ENCODE measurements around the gene ARHGEF12.
A peak's percentile ranks its signal among the peaks of the same experiment; 100 is the strongest.

The ARHGEF12 gene

DNA sequence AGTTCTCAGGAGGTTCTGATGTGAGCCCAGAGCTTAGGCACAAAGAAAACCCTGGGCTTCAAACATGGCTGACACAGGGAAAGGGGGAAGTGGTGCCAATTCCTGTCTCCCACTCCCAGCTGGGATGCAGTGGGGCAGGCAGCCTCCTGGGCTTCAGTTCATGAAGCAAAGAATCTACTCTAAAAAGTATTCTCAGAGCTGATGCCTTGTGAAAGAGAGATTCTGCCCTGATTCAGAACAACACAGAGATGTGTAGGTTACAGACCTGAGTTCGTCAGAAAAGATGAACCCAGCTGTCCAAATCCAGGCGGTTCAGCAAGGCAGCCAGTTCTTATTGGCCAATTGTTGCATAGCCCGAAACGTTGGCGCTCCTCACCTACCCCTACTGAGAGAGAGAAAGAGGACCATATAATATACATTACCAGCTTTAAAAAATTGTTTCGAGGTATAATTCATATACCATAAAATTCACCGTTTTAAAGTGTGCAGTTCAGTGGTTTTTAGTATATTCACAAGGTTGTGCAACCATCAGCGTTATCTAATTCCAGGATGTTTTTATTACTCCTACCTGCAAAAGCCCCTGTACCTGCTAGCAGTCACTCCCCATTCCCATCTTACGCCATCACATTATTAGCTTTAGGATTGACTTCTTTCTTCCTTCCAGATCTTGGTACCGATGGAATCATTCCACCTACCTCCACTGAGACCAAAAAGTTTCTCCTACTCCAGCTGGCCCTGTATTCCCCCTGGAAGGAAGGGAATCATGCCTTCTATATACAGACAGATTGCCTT, 18.3 kb upstream of the ARHGEF12 start:
- no peak for DNase-seq (ENCODE audit: low read depth in 3 of 3)

DNA sequence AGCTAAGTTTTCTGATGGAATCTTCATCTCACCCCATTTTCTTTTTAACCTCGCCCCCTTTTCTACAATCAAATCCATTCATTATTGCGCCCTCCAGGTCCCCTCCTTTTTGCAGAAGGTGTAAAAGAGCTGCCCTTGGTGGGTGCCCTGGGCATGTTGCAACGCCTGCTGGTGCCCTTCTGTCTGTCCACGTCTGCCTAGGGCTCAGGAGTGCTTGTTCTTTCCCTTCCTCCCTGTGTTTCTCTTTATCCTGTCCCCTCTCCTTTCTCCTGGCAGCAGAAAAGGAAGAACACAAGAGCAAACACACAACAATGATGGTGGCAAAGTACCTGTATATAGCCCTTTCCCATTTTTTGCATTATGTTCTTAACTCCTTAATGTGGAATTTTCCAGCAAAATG, 17.3 kb upstream of the ARHGEF12 start:
- no peak for DNase-seq (ENCODE audit: low read depth in 3 of 3)

DNA sequence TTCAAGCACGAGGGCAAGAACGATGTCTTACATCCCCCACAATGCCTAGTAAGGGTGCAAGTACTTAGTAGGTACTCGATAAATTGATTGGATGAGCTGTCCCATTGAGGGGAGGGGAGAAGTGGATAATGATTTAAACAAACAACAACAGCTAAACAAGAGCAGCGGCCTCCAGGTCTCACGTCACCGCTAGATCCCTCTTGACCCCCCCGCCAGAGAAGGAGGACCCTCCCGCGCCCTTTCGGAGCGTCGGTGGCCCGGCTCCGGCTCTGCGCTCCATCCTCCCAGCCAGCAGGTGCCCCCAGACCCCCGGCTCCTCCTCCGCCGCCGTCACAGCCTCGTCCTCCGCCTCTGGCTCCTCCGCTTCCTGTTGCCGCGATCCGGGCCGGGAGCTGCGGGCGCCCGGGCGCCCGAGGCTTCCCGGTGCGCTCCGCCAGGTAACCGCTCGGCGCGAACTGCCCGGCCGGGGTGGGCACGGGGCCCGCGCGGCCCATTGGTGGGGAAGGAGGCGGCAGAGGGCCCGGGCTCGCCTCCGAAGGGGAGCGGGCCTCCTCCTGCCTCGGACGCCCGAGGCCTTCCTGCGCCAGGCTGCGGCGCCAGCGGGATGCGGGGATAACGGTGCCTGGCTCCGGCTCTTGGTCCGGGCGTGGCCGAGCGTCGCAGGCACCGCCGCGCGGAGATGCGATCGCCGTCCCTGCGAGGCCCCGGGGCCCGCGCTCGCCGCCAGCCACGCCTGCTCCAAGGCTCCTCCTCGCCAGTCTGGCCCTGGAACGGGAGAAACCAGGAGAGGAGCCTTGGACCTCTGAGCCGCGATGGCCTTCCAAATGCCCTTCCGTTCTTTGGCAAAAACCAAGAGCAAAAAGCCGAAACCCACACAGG, 11.0 kb upstream of the ARHGEF12 start, which contains the start of gene TLCD5:
Gene TLCD5 (plus strand): TSS at position 368 of the 879 bp plus-strand sequence. CDS start 2,143 bp downstream, outside the sequence.
- peak in 1 of 3 donors; percentile 39 for DNase-seq (ENCODE audit: low read depth in 3 of 3)

DNA sequence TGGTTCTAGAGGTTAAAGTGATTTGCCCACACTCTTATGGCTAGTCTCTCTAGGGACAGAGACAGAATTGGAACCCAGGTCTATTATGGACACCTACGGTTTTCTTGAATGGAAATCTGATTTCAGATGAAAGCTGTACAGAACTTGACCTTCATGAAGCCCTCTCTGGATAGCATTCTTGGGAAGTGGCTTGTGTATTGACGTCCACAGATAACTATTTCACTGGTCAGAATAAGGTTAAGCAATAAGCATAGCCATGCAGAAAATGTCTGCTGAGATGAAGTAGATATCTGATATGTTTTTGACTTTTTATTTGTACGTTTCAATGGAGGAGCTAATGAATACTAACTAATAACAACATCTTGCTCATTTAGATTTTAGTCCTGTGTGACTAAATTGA, 10.0 kb upstream of the ARHGEF12 start:
- no peak for DNase-seq (ENCODE audit: low read depth in 3 of 3)

DNA sequence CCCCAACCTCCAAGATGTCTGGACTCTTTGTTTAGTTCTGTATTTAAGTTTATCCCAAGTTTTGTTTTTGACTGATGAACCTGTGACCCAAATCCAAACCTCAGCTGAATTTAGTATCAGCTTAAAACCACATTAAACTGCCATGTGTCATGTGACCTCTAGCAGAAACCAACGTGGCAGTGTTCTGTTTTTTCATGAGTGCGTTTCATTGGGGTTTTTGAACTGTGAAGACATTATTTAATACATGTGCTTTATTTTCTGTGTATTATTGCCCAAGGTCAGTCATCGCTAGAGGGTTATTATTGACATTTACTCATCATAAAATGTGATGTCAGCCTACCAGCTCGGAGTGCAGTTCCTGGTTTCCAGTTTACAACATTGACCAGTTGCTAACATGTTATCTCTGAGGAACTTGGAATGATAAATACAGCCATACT, 9.3 kb upstream of the ARHGEF12 start:
- no peak for DNase-seq (ENCODE audit: low read depth in 3 of 3)

DNA sequence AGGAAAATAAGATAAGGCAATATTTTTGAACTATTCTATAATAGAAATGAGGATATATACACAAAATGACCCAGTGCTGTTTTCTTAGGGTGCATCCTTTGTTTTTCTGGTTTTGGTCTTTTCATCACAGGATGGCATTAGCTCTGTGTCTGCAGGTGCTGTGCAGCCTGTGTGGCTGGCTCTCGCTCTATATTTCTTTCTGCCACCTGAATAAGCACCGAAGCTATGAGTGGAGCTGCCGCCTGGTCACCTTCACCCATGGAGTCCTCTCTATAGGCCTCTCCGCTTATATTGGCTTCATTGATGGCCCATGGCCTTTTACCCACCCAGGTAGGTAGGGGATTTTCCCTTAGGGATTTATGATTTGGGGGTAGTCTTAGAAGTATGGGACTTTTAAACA, 8.9 kb upstream of the ARHGEF12 start:
- no peak for DNase-seq (ENCODE audit: low read depth in 3 of 3)

DNA sequence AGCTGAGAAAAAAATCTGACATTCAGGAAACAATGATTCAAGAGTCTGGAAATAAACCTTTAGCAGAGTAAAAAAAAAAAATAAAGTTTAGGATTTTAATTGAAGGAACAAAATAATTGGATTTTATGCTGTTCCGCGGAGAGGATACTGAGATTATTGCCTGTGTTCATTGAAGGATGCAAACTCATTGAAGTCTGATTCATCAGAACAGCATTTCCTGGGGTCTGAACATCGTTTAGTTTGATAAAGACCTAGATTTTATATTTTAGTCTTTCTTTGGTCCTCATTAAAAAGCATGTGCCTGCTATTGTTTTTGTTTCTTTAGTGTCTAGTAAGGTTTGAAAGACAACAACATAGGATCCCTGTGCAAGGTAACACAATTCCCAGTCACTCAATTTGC, 6.7 kb upstream of the ARHGEF12 start:
- DNase-seq (ENCODE audit: low read depth in 3 of 3): no peak

DNA sequence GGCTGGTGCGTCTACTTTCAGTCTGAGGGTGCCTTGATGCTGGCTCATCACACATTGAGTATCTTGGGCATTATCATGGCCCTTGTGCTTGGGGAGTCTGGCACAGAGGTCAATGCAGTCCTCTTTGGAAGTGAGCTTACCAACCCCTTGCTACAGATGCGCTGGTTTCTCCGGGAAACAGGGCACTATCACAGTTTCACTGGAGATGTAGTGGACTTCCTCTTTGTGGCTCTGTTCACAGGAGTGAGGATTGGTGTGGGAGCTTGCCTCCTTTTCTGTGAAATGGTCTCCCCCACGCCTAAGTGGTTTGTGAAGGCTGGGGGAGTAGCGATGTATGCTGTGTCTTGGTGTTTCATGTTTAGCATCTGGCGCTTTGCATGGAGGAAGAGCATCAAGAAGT, 6.2 kb upstream of the ARHGEF12 start:
- no peak for DNase-seq (ENCODE audit: low read depth in 3 of 3)

DNA sequence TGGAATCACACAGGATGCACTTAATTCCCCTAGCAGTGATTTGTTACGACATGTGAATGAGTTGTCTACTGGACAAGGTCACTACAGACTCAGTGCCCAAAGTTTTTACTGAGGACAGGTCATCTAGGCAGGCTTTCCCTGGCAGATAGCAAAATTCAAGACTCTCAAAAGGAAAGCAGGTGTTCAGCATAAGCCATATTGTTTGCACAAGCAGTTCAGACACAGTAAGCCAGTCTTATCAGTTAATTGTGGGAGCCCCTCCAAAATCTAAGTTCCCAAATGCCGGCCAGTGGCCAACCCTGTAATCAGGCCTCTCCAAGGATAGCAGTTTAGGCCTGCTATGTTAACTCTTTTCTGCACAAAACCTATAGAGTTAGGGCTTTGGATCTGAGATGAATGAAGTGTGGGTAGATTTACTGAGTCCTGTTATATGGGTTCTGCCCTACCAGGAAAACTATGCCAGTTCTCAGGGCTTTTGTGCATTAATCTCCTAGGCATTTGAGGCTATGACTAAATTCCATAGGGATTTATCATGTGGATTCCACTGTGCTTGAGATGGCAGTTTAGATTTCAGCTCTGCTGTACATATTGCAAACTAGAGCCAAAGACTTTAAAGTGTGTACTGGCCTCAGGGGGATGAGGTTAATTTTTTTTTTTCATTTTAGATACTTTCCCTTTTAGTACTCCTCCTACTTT, 4.8 kb upstream of the ARHGEF12 start:
- DNase-seq (ENCODE audit: low read depth in 3 of 3): no peak

DNA sequence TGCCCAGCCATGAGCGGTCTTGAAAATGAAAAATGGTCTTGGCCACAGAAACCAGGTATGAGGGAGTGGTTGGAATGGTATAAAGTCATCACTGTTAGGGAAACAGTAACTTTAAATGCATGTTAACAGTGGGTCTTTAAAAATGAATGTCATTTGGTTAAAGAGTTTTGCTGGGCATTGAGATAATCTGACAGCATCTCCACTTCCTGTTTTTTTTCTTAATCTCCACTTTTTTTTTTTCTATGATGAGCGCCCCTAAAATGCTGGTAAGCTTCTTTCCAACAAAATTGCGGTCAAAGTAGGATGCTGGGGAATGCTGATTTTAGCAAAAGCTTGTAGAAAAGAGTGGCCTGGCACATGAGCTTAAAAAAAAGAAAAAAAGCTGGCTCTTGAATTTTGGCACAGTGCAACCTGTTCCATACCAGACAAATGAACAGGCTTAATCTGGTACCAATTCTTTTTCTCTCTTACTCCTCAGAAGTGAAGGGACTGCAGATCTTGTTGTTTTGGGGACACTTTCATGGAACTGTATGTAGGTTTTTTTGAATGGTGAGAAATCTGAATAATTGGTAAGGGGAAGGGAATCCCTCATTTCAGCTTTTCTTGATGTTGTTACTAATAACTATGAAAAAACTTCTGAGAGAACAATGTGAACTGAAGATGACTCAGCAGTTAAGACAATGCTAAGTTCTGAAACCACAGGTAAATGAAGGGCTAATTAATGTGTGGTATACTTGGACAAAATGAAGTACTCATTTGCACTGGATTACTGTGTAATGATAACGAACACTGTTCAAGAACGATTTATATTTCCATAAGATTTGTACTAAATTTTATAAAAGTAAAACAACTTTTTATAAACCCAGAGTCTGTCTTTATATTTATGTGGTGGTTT, 3.1 kb upstream of the ARHGEF12 start:
- DNase-seq (ENCODE audit: low read depth in 3 of 3): no peak

DNA sequence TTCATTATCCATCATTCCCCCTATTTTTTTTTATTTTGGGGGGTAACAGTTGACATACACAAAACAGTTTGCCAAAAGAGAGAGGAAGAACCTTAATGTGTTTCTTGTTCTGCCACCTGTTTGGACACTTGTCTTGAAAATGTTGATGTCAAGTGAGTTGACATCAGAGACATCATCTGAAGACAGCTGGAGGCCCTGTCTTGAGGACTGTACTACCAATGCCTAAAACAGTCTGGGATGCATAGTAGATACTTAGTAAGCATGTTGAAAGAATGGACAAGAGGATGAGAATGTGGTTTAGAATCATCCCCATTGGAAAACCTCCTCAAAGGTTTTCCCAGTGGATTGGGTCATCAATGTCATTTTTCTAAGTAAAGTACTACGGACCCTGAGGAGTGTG, 2.4 kb upstream of the ARHGEF12 start:
- no peak for DNase-seq (ENCODE audit: low read depth in 3 of 3)

DNA sequence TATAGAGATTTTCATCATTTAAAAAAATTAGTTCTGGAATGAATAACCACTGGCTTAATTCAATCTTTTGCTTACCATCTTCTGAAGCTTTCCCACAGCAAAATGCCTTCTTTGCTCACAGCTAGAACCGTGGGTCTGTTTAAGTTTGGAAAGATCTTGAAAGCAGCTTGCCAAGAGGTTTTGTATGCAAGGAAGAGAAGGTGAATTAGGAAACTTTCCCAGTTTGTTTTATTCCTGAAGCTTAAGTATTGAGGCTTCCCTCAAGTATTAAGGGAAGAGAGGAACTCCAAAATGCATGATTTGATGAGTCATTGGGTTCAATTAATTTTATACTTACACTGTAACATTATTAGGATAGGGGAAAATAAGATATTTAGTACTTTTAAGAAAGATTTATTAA, 1.9 kb upstream of the ARHGEF12 start:
- DNase-seq (ENCODE audit: low read depth in 3 of 3): no peak

DNA sequence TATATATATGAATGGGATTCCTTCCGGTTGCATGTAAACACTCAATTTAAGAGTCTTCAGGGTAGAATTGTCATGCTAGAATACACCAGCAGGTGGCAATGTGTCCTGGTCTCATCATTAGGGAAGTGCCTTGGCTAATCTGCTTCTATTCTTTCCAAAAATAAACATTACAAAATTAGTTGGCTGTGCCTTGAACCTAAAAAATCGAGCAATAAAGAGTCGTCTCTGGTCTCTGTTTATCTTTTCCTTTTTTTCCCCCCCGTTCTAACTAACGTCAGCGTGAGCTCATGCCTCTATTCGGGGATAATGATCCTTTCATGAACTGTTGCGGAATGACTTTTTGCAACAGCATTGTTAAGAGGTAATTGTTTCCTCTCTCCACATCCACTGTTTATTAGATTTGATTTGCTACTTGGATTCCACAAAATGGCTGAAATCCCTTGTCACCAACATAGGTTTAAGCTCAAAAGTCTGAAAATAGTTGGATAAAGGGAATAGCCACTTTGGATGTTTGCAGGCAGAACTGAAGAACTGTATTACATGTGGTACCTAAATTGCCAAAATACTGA, 1.2 kb upstream of the ARHGEF12 start:
- peak in 2 of 3 donors; percentile 34 to 47 for DNase-seq (ENCODE audit: low read depth in 3 of 3)

DNA sequence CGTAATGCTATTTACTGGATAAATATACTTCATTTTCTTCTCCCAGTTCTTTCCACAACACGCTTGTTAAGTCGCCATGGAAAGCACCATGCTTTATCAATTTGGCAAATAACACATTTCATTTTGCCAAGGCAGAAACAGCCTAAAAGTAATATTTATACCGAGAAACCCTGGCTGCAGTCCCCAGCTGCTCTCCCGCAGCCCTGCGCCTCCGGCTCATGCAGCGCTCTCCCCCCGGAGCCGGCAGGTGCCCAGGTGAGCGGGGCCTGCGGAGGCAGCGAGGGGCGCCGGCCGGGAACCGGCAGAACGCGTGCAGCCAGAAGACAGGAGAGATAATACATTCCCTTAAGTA, 681 bp upstream of the ARHGEF12 start:
- DNase-seq (ENCODE audit: low read depth in 3 of 3): peak in 1 of 3 donors; percentile 23

DNA sequence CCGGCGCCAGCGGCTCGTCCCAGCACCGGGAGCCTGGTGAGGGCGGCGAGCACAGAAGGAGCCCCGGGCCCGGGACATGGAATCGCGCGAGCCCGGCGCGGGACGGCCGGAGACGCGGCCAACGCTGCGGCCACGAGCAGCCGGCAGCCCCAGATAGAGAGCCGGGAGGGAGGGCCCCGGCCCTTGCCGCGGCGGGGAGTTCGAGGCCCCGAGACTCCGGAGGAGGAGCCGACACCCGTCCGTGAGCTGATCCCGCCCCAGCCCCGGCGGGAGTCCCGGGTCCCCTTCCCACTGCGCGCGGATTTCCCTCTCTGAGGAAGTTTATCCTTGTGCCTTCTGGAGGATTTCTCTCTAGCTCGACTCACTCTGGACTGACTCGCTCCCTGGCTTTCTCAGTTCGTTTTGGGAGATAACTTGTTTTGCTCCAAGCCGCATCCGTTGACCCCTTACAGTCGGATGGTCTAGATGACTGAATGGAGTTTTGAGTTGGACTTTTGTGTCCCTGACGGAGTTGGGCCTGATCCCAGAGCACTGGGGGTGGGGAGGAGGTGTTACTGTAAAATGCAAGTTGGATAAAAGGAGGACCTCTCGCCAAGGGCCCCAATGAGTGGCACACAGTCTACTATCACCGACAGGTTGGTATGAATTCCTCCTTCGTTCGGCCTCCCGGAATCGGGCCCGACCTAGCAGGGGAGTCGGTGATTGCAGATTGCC, 585 bp downstream of the ARHGEF12 start:
- DNase-seq (ENCODE audit: low read depth in 3 of 3): no peak

DNA sequence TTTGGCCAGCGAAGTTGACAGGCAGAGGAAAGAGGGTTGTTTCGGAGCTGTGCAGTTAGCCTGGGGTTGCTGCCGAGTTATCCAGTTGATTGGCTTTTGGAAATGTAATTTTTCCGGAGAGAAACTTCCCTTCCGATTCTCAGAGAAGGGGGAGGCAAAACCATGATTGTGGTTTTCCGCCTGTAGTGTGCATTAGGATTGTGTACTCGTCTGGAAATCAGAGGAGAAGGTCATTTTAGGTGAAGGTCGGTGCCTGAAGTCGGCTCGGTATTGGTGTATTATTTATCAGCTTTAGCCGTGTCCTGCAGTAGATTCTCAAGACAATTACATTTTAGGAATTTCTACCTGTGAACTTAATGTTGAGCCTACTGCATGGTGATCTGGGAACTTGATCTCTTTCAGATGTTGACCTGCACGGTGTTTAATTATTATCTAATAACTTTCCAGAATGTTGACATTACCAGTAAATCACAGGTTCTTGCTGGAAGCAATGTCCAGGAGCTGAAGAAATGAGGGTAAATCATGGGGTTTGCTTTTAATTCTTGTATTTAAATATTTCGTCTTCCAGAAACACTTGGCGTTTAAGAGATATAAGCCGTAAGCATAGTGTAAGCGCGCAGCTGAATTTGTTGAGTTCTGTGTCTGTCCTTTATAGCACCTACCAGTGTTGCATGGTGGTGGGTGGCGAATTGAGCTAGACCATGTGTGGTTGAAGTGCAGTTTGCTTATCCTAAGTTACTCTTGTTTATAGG, 1.3 kb downstream of the ARHGEF12 start:
- DNase-seq (ENCODE audit: low read depth in 3 of 3): no peak

DNA sequence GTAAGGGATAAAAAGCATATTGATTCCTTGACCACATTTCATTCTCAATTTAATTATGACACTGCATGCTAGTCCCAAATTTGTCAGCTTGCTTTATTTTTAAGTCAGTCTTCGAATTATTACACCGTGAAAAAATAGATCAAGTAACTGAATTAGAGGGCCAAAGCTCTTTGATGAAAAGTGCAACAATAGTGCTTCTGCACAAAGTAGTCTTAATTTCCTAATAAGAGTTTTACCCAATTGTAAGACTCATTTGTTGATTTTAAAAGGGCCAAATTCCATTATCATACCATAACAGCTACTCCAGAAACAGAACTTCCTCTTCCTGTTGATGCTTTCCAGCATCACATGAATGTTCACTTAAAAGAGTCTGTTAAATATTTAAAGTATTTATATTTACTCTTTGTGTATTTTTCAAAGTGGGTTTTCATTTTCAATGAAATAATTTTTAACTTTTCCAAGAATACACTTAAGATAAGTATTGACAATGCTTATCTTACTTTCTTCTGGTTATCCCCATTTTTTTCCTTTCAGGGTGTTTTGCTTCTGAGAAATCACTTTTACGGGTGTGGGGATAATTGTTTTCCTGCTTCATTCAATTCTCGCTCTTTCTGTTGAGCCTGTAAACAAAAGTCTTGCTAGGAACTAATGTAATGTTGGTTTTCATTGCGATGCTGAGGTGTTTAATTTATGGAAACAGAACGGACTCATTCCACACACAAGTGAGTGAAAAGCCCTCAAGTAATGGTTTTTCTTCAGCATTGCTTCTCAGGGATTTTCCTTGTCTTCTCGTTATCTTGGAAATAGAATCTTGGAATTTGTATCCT, 2.1 kb downstream of the ARHGEF12 start:
- no peak for DNase-seq (ENCODE audit: low read depth in 3 of 3)

DNA sequence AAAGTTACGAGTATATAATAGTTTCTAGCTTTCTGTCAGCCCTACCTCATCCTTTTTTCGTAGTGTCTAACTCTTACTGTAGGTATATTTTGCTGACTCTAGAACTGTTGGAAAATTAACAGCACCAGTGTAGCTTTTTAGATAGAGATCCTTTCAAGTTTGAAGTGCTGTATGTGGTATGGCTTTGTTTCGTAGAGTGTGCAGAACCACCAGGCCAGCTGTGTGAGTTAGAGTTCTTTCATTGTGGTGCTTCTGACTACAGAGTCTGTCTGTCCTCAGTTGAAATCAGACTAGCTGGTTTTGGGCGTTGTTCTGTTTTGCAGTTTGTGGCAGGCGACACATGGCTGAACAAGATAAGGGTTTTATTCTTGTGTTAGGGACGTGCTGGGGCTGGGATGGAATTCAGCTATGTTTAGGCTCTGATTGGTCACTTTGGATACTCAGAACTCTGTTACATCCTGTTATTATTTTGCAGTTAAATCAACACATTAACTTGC, 3.2 kb downstream of the ARHGEF12 start:
- DNase-seq (ENCODE audit: low read depth in 3 of 3): no peak
